Stimulated activated CD4-positive, alpha-beta T cell treated with anti-CD3 and anti-CD28 coated beads, Interleukin-15, amount 100 ng/mL, for 48 hours (primary cell): ENCODE data around the gene CPN2.

Source experiments
- DNase-seq, 2 donors: peaks; one replicate each; pipeline ENCODE4 v3.0.0-alpha.2; 2020; ENCODE audit warnings: low read depth in 2 of 2

Gene CPN2

GRCh38 chr3:194351080-194351672 lies at the start of gene CPN2:
Gene CPN2, minus strand, starts transcription at chr3:194351328. Its CDS starts 8,626 bp downstream, at chr3:194342702.
- no peak for DNase-seq

- no peak for DNase-seq
Observed at GRCh38 chr3:194399874-194400411, 48.8 kb upstream of the CPN2 start.

DNA sequence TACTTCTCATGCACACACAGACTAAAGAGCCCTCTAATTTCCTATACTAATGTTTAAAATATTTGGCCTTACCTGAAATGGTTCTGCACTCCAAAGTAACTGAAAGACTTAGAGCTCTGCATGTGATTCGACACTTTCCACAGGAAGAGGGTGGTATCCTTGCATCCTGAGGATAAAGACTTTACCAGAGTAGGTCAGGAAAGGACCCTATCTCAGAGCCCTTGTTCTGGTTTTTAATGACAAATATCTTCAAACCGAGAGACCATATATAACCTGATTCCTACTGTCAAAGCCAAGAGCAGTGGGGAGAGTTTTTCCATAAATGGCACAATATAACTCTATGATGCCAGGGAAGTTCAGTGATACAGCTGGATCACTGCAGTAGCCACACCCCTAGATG lies 48.0 kb upstream of the CPN2 start, which contains the start of gene GP5:
Gene GP5, minus strand, starts transcription at position 101 of the 400 bp plus-strand sequence. CDS start 984 bp downstream, outside the sequence.
- DNase-seq = no peak

DNA sequence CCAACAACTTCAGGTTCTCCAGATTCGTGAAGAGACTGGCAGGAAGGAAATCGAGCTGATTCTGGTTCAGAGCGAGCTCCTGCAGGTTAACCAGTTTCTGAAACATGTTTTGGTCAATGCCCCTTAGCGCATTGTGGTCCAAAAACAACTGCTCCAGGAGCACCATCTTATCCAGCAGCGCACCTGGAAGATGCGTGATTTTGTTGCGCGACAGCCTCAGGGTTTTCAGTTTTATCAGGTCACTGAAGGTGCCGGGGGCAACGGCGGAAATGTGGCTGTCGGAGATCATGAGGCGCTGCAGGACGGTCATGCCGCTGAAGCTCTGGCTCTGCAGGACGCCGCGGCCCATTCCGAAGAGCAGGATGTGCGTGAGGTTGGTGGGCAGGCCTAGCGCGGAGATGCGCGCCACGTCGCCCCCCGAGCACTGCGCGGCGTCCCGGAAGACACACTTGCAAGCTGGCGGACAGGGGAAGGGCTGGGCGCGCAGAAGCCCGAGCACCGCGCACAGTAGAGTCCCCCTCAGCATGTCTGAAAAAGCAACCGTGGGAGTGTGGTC lies 46.7 kb upstream of the CPN2 start:
- no peak for DNase-seq

DNA sequence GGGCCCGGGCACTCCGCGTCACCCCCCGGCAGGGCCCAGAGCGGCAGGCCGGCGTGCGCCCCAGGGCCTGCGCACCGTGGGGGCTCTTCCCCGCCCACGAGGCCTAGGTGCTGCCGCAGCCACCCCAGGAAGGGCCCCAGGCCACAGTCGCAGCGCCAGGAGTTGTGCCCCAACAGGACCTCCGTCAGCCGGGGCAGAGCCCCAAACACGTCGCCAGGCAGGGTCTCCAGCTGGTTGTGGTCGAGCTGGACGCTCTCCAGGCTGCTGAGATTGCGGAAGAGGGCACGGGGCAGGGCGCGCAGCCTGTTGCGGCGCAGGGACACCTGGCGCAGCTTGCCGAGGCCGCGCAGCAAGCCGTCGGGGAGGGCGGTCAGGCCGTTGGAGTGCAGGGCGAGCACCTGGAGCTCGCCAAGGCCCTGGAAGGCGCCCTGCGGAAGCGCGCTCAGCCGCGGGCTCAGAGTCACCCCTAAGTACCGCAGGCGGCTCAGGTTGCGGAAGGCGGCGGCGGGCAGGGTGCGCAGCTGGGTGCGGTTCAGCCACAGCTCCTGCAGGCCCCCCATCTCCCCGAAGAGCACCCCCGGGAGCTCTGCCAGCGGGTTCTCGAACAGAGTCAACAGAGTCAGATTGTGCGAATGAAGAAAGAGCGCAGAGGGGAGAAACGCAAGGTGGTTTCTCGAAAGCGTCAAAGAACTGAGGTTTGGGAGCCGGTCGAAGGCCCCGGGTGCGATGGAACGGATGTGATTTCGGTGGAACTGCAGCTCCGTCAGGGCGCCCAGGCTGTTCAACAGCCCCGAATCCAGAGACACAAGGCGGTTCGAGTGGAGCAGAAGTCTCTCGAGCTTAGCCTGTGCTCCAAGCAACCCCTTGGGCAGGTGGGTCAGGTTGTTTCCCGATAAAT lies 46.0 kb upstream of the CPN2 start:
- peak in 1 of 2 donors; percentile 35 for DNase-seq

GRCh38 chr3:194396539-194396858 lies 45.4 kb upstream of the CPN2 start:
- no peak for DNase-seq

DNA sequence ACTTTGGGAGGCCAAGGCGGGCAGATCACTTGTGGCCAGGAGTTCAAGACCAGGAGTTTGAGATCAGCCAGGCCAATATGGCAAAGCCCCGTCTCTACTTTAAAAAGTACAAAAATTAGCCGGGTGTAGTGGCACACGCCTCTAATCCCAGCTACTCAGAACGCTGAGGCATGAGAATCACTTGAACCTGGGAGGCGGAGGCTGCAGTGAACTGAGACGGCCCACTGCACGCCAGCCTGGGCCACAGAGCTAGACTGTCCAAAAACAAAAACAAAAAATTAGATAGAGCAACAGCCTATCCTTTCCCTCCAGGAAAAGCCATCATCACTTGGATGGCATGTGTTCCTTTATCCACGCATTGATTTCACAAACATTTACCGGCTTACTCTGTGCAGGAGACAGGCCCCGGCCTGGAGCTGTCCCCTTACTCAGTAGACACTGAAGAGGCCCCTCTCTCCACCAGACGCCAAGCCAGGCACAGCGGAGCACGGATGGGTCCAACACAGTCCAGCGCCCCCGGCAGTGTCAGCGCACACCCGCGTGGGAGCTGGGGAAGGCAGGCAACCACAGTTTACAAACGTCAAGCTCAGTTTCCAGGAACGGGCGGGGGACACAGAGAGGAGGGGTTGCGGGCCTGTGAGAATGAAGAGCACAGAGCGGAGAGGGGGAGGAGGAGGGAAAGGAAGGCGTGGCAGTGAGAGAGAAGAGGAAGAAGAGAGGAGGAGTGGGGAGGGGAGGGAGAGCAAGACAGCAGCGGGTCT lies 44.8 kb upstream of the CPN2 start:
- DNase-seq = peak; percentile 37 to 49

- DNase-seq = no peak
Observed at GRCh38 chr3:194395212-194395611, 44.1 kb upstream of the CPN2 start.

GRCh38 chr3:194392576-194392975 lies 41.4 kb upstream of the CPN2 start:
- no peak for DNase-seq

DNA sequence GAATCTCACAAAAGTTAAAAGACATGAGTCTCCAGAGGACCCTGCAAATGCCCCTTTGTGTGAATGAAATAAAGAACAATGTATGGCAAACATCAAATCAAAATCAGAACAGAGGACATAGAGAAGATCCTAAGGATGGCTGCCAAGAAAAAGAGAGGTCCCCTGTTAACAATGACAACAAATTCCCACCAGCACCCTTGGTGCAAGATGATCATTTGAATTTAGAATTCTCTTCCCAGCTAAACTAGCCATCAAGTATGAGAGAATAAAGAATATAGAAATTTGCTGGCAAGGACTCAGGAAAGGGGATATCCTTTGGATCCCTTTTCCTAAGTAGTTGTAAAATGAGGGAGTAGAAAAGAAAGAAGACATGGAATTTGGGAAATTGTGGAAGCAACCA lies 39.7 kb upstream of the CPN2 start:
- DNase-seq = no peak

DNA sequence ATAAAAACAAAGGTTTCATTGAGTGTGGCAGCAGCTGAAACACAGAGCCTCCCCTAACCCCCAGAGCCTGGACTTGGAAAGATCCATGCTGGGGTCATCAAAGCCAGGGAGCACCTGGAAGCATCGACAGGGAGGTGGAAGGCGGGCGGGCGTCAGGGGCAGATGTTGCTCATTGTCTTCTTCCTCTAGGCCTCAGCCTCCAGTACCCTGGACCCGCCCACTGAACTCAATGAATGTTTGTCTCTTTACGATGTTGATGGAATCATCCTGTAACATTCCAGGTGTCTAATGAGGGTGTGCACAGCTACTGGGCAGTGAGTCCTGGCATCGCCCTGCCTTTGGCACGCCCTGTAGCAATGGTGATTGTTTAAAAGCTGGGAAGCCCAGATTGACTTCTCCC lies 38.1 kb upstream of the CPN2 start:
- no peak for DNase-seq

DNA sequence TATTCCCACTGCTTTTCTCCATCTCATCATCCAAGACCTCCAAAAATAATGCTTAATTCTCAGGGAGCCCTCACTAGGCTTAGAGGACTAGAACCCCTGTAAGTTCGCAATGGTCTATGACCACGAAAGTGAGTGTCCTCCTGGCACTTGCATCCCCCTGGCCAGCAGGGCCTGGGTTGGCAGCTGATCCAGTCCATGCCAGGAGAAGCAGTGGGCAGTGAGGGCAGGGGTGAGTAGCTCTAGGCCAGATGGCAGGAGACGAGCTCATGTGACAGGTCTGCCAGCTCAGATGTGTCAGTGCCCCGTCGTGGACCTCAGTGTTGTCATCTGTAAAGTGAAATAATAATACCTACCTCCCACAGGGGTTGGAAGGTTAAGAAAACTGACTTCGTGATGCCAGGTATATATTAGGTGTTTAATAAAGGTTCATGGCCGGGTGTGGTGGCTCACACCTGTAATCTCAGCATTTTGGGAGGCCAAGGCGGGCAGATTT lies 36.8 kb upstream of the CPN2 start:
- DNase-seq = no peak

- DNase-seq = no peak
Observed at GRCh38 chr3:194387276-194387675, 36.1 kb upstream of the CPN2 start.

DNA sequence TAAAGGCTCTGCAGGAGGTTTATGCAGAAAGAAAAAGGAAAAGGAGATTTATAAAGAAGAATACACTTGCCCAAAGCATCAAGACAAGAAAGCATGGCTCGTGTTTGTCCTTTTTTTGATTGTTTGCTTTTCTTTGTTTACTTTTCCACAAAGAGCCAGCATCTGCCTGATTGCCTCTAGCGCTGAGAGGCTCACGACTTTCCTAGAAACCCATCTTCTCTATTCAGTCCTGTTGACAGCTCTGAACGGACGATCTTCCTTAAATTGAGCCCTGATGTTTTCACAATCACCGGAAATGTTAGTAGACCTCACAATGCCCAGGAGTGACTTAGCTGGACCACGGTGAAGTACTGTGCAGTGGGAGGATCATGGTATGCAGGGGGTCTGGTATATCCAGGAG lies 35.5 kb upstream of the CPN2 start:
- DNase-seq = no peak

GRCh38 chr3:194386066-194386465 lies 34.9 kb upstream of the CPN2 start:
- no peak for DNase-seq

GRCh38 chr3:194384569-194385001 lies 33.5 kb upstream of the CPN2 start:
- DNase-seq = no peak

DNA sequence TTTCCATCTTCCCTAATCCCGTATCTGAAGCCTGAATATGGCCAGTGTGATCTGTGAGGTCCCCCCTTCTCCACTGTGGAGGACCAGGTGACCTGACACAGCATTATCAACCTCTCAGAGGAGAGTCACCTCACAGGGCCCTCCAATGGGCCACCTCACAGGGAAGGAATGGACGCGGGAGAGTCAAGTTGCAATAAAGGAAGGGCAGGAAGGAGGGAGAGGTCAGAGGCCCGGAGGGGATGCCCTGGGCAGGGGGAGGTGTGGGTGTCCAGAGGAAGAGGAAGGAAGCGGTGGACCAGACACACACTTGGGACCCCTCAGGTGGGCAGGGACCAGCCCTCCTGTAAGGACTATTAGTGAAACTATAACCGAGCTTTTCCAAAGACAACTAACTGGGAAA lies 33.0 kb upstream of the CPN2 start:
- DNase-seq = no peak

DNA sequence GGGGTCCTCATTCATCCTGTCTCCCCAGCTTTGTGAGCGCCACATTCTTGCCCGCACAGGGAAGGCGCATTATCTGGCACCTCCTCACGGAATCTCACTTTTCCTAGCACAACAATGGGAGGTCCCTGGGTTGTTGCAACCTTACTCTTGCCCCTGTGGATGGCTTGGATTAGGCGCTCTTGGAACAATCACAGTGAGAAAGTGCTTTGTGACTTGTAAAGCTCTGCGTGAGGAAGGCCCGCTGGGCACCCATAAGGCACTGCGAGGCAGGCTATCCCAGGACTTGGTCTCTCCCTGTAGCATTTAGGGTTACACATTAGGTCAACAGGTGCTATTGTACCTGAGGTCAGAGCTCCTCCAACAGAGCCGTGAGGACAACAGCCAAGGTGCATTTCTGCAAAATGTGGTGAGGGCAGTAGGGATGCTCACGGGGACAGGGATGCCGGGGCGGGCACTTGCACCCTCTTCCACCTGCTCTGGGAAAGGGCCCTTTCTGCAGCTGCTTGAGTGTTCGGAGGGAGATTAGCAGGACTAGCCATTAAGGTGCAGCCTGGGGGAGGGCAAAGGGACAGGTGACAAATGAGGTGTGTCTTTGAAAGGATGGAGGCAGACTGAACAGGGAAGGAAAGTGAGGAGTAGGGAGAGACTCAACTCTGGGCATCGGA lies 32.3 kb upstream of the CPN2 start:
- no peak for DNase-seq

- DNase-seq = no peak
Observed at GRCh38 chr3:194382892-194383223, 31.7 kb upstream of the CPN2 start.

DNA sequence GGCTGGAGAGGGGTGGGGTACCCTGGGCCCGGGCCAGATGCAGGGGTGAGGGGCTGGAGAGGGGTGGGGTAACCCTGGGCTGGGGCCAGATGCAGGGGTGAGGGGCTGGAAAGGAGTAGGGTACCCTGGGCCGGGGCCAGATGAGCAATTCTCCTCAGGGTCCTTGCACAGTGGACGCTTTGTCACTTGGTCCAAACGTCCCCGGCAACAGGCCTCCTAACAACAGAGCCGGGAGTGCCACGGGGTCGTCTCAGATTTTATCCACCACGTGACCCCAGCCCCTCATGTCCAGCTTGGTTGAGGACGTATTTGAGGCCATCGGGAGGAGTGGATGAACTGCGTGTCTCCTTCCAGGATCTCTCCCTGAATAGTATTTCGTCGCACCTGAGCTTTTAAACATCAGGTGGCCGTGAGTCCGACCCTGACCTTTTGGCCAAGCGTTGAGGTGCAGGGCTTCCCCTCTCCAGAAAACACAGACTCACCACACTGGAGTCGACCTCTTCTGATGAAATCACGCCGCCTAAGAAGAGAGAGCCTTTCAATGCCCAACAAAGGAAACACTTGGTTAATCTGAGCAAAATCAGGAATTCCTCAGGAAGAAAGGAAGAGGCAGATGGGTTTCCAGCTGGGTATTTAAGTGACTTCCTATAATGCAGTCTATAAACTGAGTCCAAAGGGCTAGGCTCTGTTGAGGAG lies 31.2 kb upstream of the CPN2 start:
- DNase-seq = no peak

- DNase-seq = no peak
Observed at GRCh38 chr3:194381460-194381875, 30.3 kb upstream of the CPN2 start.
